GF-D8 (cell line): ENCODE data around the gene TMEM132E.

Experiments
- DNase-seq: peaks from one replicate; lab custom pipeline; 2025; lab: John Stamatoyannopoulos, UW

The TMEM132E gene

GRCh38 chr17:34606763-34607162 lies 27.4 kb downstream of the TMEM132E start:
- DNase-seq = no peak

- DNase-seq = no peak
Observed at GRCh38 chr17:34607917-34608316, 28.5 kb downstream of the TMEM132E start.

- no peak for DNase-seq
Observed at GRCh38 chr17:34609210-34609609, 29.8 kb downstream of the TMEM132E start.

- no peak for DNase-seq
Observed at GRCh38 chr17:34610039-34610438, 30.7 kb downstream of the TMEM132E start.

- no peak for DNase-seq
Observed at GRCh38 chr17:34610506-34610905, 31.1 kb downstream of the TMEM132E start.

- DNase-seq = no peak
Observed at GRCh38 chr17:34613064-34614019, 34.0 kb downstream of the TMEM132E start.

GRCh38 chr17:34614698-34615097 lies 35.3 kb downstream of the TMEM132E start:
- DNase-seq = no peak

- no peak for DNase-seq
Observed at GRCh38 chr17:34615326-34615725, 35.9 kb downstream of the TMEM132E start.

GRCh38 chr17:34616148-34616547 lies 36.8 kb downstream of the TMEM132E start:
- no peak for DNase-seq

GRCh38 chr17:34617398-34617797 lies 38.0 kb downstream of the TMEM132E start:
- DNase-seq = no peak

- DNase-seq = no peak
Observed at GRCh38 chr17:34619687-34620217, 40.4 kb downstream of the TMEM132E start.

GRCh38 chr17:34620458-34620857 lies 41.1 kb downstream of the TMEM132E start:
- DNase-seq = no peak

- no peak for DNase-seq
Observed at GRCh38 chr17:34622862-34623623, 43.7 kb downstream of the TMEM132E start.

GRCh38 chr17:34623856-34624766 lies 44.7 kb downstream of the TMEM132E start:
- DNase-seq = no peak

GRCh38 chr17:34624767-34625383 lies 45.5 kb downstream of the TMEM132E start:
- no peak for DNase-seq

- no peak for DNase-seq
Observed at GRCh38 chr17:34626121-34626681, 46.8 kb downstream of the TMEM132E start.

GRCh38 chr17:34628879-34629278 lies 49.5 kb downstream of the TMEM132E start:
- no peak for DNase-seq

GRCh38 chr17:34633351-34633750 lies 54.0 kb downstream of the TMEM132E start:
- no peak for DNase-seq

- no peak for DNase-seq
Observed at GRCh38 chr17:34633760-34634159, 54.4 kb downstream of the TMEM132E start.

GRCh38 chr17:34634551-34635160 lies 55.3 kb downstream of the TMEM132E start:
- DNase-seq = no peak
